Subcutaneous abdominal adipose tissue (tissue), 5 donors: ENCODE data around the gene NT5DC4.
A peak's percentile ranks its signal among the peaks of the same experiment; 100 is the strongest.

Experiments used
- H3K27ac ChIP-seq: one replicate; pipeline ENCODE4 v1.7.0; 2013; ENCODE audit warnings: low read depth, mild to moderate bottlenecking, inconsistent platforms, low read length, moderate library complexity
- H3K27me3 ChIP-seq, 5 donors: one replicate each; pipeline ENCODE4 v1.7.0; 2013; ENCODE audit warnings: low read length in 5 of 5, inconsistent platforms in 1 of 5; ENCODE audit not compliant: control insufficient read depth in 5 of 5, insufficient read depth in 4 of 5
- H3K36me3 ChIP-seq, 5 donors: one replicate each; pipeline ENCODE4 v1.7.0; 2013; ENCODE audit warnings: low read length in 5 of 5; ENCODE audit not compliant: control insufficient read depth in 5 of 5, insufficient read depth in 5 of 5
- H3K4me1 ChIP-seq, 5 donors: one replicate each; pipeline ENCODE4 v1.7.0; 2013; ENCODE audit warnings: low read length in 5 of 5, mild to moderate bottlenecking in 3 of 5, moderate library complexity in 1 of 5; ENCODE audit not compliant: control insufficient read depth in 5 of 5, insufficient read depth in 5 of 5
- H3K4me3 ChIP-seq, 5 donors: one replicate each; pipeline ENCODE4 v1.7.0; 2013; ENCODE audit warnings: low read length in 5 of 5, low read depth in 1 of 5
- H3K9ac ChIP-seq, 5 donors: one replicate each; pipeline ENCODE4 v1.7.0; 2013; ENCODE audit warnings: low read length in 5 of 5, mild to moderate bottlenecking in 4 of 5, moderate library complexity in 3 of 5
- H3K9me3 ChIP-seq, 5 donors: one replicate each; pipeline ENCODE4 v1.7.0; 2013; ENCODE audit warnings: low read length in 5 of 5; ENCODE audit not compliant: control insufficient read depth in 5 of 5
- donor health status: healthy.
- donor health status: healthy.
- donor health status: healthy.
- donor health status: healthy.
- donor health status: healthy.

Gene NT5DC4

DNA sequence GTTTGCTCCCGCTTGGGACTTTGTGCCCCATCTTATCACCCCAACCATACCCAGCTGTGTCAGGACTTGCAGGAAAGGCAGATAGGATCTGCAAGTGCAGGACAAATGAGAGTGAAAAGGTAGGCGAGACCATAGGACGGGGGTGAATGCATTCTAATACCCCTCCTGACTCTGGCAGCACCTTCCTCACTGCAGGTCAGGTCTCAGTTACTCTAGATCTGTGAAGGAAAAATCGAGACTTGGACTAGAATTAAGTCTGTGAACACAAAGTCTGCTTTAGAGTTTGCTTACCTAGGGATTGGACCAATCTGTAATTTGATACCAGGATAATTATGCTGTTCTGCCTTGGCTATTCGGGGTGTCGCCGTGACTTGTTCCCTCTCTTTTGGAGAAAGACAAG lies 19.7 kb downstream of the NT5DC4 start:
- H3K27ac ChIP-seq = no peak overlapping the region
- H3K36me3 ChIP-seq = no peaks in the 10 kb centered on the region
- no peak overlapping the region for H3K4me3 ChIP-seq

DNA sequence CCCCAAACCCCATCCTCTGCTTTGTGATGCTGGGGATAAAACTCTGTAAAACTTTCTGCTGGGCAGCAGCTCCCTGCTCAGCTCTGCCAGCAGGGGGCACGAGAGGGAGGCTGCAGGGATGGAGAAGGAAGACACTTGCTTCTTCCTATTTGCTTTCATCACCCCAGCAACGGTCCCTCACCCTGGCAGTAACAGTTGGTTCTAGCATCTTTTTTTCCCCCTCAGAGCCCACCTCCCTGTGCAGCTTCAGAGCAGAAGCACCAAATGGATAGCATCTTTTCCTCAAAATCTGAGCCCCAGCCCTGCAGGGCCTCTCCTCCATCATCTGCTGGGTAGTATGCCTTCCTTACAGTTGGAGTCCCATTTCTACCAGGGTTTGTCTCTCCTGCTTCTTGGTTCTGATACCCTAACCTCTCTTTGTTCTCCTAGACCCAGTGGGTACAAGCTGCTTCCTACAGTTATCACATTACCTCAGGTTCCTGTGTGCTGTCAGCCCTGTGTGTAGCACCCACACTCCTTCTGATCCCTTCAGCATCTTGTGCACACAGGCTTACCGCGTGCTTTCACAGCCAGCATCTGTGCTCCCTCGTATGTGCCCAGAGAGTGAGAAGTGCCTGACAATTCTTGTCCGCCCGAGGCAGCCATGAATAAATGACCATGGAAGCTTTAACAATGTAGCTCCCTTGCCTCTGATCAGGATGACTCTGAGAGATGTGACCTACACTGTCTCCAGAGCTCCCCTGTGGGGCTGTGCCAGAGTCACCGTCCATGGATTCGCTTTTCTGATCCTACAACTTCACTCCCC lies 29.1 kb downstream of the NT5DC4 start:
- Histone ChIP-seq H3K27ac (no peak overlapping the region), H3K9me3 (no peaks in the 10 kb centered on the region), H3K4me3 (no peak overlapping the region)

More for the DNA sequence above, 19.7 kb downstream of the NT5DC4 start:
- no peaks in the 10 kb centered on the region for H3K27me3 ChIP-seq
- no peak overlapping the region for H3K9ac ChIP-seq
- H3K9me3 ChIP-seq = no peaks in the 10 kb centered on the region
- H3K4me1 ChIP-seq = no peaks in the 10 kb centered on the region

DNA sequence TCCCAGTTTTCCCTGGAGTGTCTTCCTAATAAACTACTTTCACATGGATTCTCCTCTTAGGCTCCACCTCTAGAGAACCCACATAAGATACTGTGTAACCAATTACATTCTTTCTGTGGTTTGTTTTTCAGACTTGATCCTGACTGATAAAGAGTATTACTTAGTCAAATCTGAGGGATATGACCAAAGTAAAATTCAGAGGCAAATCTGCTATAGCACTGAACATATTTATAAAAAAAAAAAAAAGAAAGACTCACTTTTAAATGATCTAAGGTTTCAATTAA lies 29.7 kb downstream of the NT5DC4 start:
- Histone ChIP-seq H3K36me3 (no peaks in the 10 kb centered on the region), H3K4me1 (no peaks in the 10 kb centered on the region), H3K4me3 (no peak overlapping the region), H3K9ac (no peak overlapping the region), H3K9me3 (no peaks in the 10 kb centered on the region), H3K27me3 (no peaks in the 10 kb centered on the region), H3K27ac (no peak overlapping the region)

More for the DNA sequence above, 29.1 kb downstream of the NT5DC4 start:
- H3K9ac ChIP-seq = no peak overlapping the region
- H3K27me3 ChIP-seq = no peaks in the 10 kb centered on the region
- H3K4me1 ChIP-seq = no peaks in the 10 kb centered on the region
- H3K36me3 ChIP-seq = no peaks in the 10 kb centered on the region

DNA sequence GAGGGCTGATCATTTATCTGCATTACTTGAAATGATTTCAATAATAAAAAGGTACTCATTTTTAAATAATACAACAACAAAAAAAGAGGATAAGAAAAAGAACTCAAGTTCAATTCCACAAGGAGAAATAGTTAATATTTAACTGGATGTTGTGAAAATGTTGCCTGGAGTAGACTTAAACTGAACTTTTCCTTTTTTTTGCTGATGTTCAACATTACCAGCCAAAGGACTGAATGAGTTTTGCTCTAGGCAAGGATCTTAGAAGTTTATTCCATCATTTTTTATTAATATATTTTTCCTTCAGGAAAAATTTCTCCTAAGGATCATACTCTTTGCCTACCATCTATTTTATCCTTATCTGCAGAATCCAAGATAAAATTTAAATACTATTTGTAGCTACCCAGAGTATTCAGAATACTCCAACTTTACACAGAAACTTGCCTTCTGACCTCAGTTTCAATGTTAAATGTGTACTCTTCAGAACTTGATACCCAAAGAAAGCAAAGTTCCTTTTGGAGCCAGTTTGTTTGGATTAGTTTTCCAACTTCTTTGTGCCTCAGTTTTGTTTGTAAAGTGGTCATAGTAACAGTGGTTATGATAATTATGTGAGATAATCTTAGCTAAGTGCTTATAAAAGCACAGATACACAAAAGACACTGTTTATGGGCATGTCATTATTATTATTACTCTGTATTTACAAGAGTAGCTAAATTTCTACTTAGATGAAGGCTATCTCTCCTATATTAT lies 30.8 kb downstream of the NT5DC4 start:
- Histone ChIP-seq H3K9ac (peak overlapping the region in 1 of 5 donors; percentile 24), H3K9me3 (no peaks in the 10 kb centered on the region), H3K36me3 (no peaks in the 10 kb centered on the region), H3K4me1 (no peaks in the 10 kb centered on the region), H3K4me3 (no peak overlapping the region), H3K27me3 (no peaks in the 10 kb centered on the region), H3K27ac (no peak overlapping the region)

DNA sequence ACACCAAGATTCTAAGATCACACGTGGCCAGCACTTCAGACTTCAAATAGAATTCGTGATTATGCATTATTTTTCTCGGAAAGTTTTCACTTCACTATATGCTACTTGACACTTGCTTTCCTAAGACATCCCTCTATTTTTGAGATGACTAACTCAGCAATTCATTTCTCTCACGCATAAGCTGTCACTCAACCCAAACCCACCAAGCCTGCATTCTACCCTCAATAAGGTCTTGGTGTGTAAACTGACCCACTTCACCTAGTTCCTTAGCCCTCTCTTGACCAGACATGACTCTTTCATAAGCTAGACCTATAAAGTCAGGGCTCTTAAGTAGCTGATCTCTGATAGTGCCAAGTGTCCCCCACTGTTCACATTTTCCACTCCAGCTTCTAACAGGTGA lies 31.8 kb downstream of the NT5DC4 start:
- no peaks in the 10 kb centered on the region for H3K9me3 ChIP-seq
- H3K9ac ChIP-seq = no peak overlapping the region
- H3K36me3 ChIP-seq = no peaks in the 10 kb centered on the region
- no peaks in the 10 kb centered on the region for H3K27me3 ChIP-seq
- no peak overlapping the region for H3K27ac ChIP-seq
- peaks cover 0 to 3% (median 0%) of the 10 kb centered on the region in 5 donors for H3K4me1 ChIP-seq
- no peak overlapping the region for H3K4me3 ChIP-seq

DNA sequence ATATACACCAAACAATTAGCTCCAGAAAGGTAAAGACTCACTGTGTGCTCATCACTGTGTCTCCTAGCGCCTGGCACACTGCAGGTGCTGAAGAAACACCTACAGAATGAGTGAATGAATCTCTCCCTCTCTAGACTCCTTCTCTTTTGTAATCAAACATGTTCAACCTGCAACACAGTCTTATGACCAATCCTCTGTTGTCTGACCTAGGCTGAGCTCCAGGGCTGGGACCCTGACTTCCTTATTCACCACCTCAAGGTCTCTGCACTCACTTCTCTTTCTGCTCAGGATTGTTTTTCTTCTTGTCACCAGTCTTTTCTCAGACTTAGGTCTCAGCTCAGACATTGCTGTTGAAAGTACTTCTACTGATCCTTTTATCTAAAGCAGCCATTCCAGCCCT lies 33.7 kb downstream of the NT5DC4 start:
- Histone ChIP-seq H3K4me1 (peaks cover 0 to 3% (median 0%) of the 10 kb centered on the region in 5 donors), H3K9ac (no peak overlapping the region), H3K27me3 (no peaks in the 10 kb centered on the region), H3K36me3 (no peaks in the 10 kb centered on the region), H3K9me3 (no peaks in the 10 kb centered on the region), H3K27ac (no peak overlapping the region), H3K4me3 (no peak overlapping the region)

DNA sequence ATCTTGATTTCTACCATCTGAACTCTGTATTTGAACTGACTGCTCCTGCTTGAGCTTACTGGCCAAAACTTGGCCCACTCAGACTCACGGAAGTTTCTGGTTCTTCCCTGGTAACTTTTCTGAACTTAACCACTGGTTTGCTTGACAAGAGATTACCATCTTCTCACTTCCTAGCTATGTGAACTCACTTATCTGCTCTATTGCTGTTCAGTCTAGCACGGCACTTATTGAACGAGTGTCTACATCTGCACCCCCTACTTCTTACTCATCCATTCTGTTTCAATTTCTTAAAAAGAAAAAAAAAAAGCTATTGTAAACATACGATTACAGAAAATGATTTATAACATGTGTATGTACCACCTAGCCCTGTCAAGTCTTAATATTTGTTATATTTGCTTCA lies 34.6 kb downstream of the NT5DC4 start:
- no peak overlapping the region for H3K4me3 ChIP-seq
- H3K4me1 ChIP-seq = peaks cover 0 to 3% (median 0%) of the 10 kb centered on the region in 5 donors
- no peak overlapping the region for H3K27ac ChIP-seq
- H3K36me3 ChIP-seq = no peaks in the 10 kb centered on the region
- H3K27me3 ChIP-seq = no peaks in the 10 kb centered on the region
- no peaks in the 10 kb centered on the region for H3K9me3 ChIP-seq
- no peak overlapping the region for H3K9ac ChIP-seq

DNA sequence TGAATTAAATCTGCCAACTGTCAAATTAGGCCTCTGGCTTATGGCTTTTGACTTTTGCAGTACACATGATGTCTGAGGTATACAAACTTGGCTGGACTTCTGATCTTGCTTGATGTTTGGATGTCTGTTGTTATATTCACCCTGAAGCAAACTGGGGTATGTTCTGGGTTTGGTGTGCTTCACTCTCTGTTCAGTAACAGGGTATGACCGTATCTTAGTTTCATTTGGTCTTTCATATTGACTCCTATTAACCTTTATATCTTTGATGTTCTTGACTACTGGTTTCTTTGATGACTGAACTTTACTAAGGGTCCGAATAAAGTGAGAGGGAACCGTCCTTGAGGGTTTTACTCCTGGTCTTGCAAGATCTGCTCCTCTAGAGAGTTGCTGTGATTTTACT lies 35.4 kb downstream of the NT5DC4 start:
- Histone ChIP-seq H3K4me1 (peaks cover 0 to 3% (median 0%) of the 10 kb centered on the region in 5 donors), H3K9me3 (no peaks in the 10 kb centered on the region), H3K4me3 (no peak overlapping the region), H3K9ac (no peak overlapping the region), H3K27me3 (no peaks in the 10 kb centered on the region), H3K36me3 (no peaks in the 10 kb centered on the region), H3K27ac (no peak overlapping the region)

DNA sequence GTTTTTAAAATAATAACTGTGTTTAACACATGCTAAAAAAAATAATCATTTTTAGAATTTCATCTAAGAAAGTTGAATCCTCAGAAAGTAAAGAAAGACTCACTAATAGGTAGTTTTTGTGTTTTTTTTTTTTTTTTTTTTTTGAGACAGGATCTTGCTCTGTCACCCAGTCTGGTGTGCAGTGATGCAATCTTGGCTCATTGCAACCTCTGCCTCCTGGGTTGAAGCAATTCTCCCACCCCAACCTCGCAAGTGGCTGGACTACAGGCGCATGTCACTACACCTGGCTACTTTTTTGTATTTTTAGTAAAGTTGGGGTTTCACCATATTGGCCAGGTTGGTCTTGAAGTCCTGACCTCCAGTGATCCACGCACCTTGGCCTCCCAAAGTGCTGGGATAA lies 36.4 kb downstream of the NT5DC4 start:
- no peak overlapping the region for H3K4me3 ChIP-seq
- no peaks in the 10 kb centered on the region for H3K9me3 ChIP-seq
- H3K4me1 ChIP-seq = peaks cover 0 to 3% (median 0%) of the 10 kb centered on the region in 5 donors
- no peaks in the 10 kb centered on the region for H3K36me3 ChIP-seq
- H3K27ac ChIP-seq = no peak overlapping the region
- H3K27me3 ChIP-seq = no peaks in the 10 kb centered on the region
- no peak overlapping the region for H3K9ac ChIP-seq

DNA sequence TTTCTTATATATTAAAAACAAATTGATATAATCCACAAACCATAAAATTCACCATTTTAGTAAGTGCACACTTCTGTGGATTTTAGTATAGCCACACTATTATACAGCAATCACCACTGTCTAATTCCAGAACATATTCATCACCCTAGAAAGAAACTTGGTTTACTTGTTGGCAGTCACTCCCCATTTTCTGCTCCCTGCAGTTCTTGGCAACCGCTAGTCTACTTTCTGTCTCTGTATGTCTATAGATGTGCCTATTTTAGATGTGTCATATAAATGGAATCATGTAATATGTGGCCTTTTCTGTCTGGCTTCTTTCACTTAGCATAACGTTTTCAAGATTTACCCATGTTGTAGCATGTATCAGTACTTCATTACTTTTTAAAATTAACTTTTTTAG lies 37.9 kb downstream of the NT5DC4 start:
- Histone ChIP-seq H3K27me3 (no peaks in the 10 kb centered on the region), H3K9me3 (no peaks in the 10 kb centered on the region), H3K27ac (no peak overlapping the region), H3K4me1 (peaks cover 0 to 4% (median under 1%) of the 10 kb centered on the region in 5 donors), H3K4me3 (no peak overlapping the region), H3K9ac (no peak overlapping the region), H3K36me3 (no peaks in the 10 kb centered on the region)
